ENCODE measurements around the gene CYP1A2. TPM values are rescaled to one million over a fixed set of nuclear protein-coding genes. Genes with fewer than 3 reads are reported as not detected.
"Not testable (repeated sequence)": the region's sequence is repeated elsewhere in the genome, so short reads cannot be mapped to it uniquely, and the experiment has no call there.

CYP1A2 gene
- total RNA-seq, 2 donors from 2014 or later: not detected

DNA sequence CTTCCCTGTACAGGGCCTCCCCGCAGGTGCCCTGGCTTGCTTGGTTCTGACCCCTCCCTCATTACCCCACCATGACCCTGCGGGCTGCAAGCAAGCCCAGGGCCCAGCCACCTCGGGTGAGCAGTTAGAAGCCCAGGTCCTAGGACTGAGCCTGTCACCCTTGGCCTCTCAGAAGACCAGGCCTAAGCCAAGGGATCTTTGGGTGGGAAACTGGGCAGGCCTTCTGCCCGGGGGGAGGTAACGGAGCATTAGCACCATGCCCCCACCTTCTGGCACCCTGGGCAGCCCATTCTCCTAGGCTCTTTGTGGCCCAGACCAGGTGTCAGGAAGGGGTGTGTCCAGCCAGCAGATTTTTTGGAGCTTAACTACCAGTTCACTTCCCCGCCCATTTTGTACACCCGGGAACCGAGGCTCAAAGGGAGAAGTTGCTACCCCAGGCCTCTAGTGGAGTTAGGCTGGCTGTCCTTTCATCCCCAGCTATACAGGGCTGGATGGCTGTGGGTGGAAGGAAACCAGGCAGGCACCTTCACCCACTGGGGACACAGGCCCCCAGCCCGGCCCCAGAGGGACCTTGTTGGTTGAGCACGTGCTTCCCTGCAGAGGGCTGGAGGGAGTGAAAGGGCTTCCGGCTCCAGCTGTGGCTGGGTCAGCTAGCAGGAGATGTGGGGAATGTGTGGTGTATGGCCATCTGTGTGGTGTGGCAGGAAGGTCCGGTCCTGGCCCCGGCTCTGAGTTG lies 34.6 kb downstream of the CYP1A2 start:
- peaks cover 0 to 77% of the 10 kb centered on the region in 2 donors for H3K4me1 ChIP-seq
- peak overlapping the region; percentile 69 to 80 for H3K4me3 ChIP-seq
- no peaks in the 10 kb centered on the region for H3K27me3 ChIP-seq
- TF ChIP-seq, protein P1, sequence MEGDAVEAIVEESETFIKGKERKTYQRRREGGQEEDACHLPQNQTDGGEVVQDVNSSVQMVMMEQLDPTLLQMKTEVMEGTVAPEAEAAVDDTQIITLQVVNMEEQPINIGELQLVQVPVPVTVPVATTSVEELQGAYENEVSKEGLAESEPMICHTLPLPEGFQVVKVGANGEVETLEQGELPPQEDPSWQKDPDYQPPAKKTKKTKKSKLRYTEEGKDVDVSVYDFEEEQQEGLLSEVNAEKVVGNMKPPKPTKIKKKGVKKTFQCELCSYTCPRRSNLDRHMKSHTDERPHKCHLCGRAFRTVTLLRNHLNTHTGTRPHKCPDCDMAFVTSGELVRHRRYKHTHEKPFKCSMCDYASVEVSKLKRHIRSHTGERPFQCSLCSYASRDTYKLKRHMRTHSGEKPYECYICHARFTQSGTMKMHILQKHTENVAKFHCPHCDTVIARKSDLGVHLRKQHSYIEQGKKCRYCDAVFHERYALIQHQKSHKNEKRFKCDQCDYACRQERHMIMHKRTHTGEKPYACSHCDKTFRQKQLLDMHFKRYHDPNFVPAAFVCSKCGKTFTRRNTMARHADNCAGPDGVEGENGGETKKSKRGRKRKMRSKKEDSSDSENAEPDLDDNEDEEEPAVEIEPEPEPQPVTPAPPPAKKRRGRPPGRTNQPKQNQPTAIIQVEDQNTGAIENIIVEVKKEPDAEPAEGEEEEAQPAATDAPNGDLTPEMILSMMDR (IDR thresholded peaks at IDR 0.05): no peak
- no peak for DNase-seq (ENCODE audit: low spot score)
- no peaks in the 10 kb centered on the region for H3K36me3 ChIP-seq
- no peaks in the 10 kb centered on the region for H3K9me3 ChIP-seq
- peak overlapping the region; percentile 91 to 92 for H3K27ac ChIP-seq

DNA sequence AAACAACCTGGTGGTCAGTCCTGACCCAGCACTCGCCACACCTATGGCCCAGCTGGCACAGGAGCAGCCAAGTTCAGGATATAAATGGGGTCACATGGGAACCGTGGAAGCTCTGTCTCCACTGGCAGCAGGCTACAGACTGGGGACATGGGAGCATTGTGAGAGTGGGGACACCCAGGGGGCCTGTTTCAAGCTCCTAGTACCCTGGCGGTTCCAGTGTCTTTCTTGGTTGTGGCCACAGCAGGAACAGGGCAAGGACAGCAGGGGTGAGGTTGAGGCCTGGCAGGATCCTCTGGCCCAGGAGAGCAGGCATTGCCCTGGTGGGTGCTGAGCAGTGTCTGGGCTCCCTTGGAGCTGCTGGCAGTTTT lies 35.1 kb downstream of the CYP1A2 start:
- H3K27me3 ChIP-seq: no peaks in the 10 kb centered on the region
- H3K9me3 ChIP-seq: no peaks in the 10 kb centered on the region
- no peak for DNase-seq (ENCODE audit: low spot score)
- TF ChIP-seq, protein P1 (IDR thresholded peaks at IDR 0.05): no peak
- H3K27ac ChIP-seq: peak overlapping the region; percentile 91 to 92
- peaks cover 0 to 83% of the 10 kb centered on the region in 2 donors for H3K4me1 ChIP-seq
- no peaks in the 10 kb centered on the region for H3K36me3 ChIP-seq
- H3K4me3 ChIP-seq: peak overlapping the region; percentile 69 to 80

DNA sequence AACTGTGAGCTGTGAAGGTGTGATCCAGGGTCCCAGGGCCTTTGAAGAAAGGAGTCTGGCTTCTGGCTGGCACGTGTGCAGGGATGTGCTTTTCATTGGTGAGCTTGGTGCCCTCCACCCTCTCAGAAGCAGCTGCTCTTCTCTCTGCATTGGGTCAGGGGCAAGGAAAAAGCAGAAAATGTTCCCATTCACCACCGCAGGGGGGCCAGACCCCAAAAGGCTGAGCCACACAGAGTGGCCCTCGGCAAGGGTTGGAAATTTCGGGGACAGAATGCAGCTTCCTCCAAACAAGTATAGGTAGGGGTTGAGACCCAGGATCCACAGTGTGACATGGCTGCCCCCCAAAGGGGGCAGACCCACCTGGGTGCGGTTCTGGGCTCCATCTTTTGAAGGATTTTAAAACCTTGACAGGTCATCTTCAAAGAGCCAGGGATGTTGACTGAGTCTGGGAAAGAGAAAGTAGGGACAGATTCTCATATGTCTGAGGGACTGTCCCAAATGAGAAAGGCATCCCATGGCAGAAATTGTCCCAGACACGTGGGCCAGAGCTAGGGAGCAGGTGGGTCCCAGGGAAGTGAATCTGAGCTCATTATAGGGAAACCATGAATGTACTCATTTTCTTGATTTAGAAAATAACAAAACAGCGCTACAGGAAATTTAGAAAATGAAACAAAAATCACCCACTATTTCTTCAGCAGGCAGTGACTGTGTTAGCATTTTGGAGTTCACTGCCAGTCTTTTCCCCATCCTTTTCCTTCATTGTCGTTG lies 36.0 kb downstream of the CYP1A2 start:
- Histone ChIP-seq H3K9me3 (no peaks in the 10 kb centered on the region), H3K36me3 (no peaks in the 10 kb centered on the region), H3K4me3 (peak overlapping the region in 1 of 2 donors; percentile 80), H3K27ac (peak overlapping the region; percentile 91 to 92), H3K27me3 (no peaks in the 10 kb centered on the region), H3K4me1 (peaks cover 0 to 91% of the 10 kb centered on the region in 2 donors)
- DNase-seq (ENCODE audit: low spot score): no peak
- TF ChIP-seq, protein P1 (IDR thresholded peaks at IDR 0.05): no peak

DNA sequence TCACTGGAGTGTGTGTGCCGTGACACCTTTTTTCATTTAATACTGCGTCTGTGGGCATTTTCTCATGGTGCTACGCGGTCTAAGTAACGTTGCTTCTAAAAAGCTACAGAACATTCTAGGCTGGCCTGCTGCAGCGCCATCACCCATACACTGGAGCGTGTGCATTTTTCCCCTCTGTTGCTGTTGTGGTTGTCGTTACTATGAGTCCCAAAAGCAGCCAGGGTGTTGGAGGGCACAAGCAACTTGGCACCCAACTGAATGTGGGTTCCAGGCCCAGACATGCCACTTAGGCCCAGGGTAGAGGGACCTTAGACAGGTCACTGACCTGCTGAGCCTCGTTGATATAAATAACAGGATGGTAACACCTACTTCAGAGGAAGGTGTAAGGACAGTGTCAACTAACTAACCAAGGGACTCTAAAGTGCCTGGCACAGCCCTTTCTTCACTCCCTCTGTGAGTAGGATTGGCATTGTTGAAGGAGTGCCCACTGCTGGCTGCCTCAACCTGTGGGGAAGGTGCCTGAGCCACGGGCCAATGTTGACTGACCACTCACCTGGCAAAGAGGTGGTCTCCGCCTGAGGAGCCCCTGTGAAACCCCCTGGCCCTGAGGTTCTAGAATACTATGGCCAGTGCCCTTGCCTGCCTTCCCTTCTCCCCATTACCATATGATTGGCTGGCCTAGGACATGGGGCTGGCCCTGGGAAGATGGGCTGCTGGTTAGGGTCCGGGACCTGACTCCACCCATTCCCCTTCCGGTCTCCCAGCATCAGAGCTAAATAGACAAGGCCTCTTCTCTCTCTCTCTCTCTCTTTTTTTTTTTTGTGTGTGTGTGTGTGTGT lies 36.8 kb downstream of the CYP1A2 start:
- H3K4me3 ChIP-seq: no peak overlapping the region
- TF ChIP-seq, protein P1 (IDR thresholded peaks at IDR 0.05): no peak
- no peaks in the 10 kb centered on the region for H3K36me3 ChIP-seq
- peak overlapping the region; percentile 91 to 92 for H3K27ac ChIP-seq
- DNase-seq (ENCODE audit: low spot score): no peak
- peaks cover 0 to 93% of the 10 kb centered on the region in 2 donors for H3K4me1 ChIP-seq
- H3K27me3 ChIP-seq: no peaks in the 10 kb centered on the region
- no peaks in the 10 kb centered on the region for H3K9me3 ChIP-seq

DNA sequence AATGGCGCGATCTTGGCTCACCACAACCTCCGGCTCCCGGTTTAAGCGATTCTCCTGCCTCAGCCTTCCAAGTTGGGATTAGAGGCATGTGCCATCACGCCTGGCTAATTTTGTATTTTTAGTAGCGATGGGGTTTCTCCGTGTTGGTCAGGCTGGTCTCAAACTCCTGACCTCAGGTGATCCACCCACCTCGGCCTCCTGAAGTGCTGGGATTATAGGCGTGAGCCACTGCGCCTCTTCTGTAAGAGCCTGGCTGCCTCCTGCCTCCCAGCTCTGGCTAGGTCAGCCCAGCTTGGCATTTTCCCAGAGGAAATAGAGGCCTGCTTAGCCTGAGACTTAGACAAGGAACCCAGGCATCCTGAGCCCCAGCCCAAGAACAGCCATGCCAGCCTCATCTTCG lies 37.4 kb downstream of the CYP1A2 start:
- not testable (repeated sequence) for H3K9me3 ChIP-seq; DNase-seq (ENCODE audit: low spot score); H3K4me3 ChIP-seq; H3K27me3 ChIP-seq; H3K36me3 ChIP-seq
- H3K27ac ChIP-seq: peak overlapping the region; percentile 91 to 92
- peaks cover 0 to 93% of the 10 kb centered on the region in 2 donors for H3K4me1 ChIP-seq

Measured in right atrium auricular region (tissue), 2 donors.